Hepatocyte (in vitro differentiated cells): ENCODE measurements around the gene CCL4.
"Not testable (repeated sequence)": the region's sequence is repeated elsewhere in the genome, so short reads cannot be mapped to it uniquely, and the experiment has no call there.

ENCODE experiments used
- CTCF ChIP-seq: fragments of 200-600 bp; sonication (generic); IDR thresholded peaks from 2 replicates; pipeline ENCODE4 v1.5.1; 2016; ENCODE audit warnings: antibody characterized with exemption, mild to moderate bottlenecking; ENCODE audit not compliant: poor library complexity
- EZH2 ChIP-seq: fragments of 200-600 bp; sonication (generic); IDR thresholded peaks from 2 replicates; pipeline ENCODE4 v1.6.1; 2016; ENCODE audit warnings: antibody characterized with exemption, mild to moderate bottlenecking, borderline replicate concordance
- EZH2phosphoT487 ChIP-seq: fragments of 200-600 bp; sonication (generic); IDR thresholded peaks from one replicate; pipeline ENCODE4 v1.6.1; 2018; ENCODE audit warnings: antibody characterized with exemption, mild to moderate bottlenecking, low read depth, moderate library complexity; ENCODE audit not compliant: unreplicated experiment, severe bottlenecking

GRCh38 chr17:36087471-36087870, 16.2 kb upstream of the CCL4 start:
- TF ChIP-seq CTCF, EZH2, EZH2phosphoT487: not testable (repeated sequence)
